Thoracic aorta (tissue), 2 donors: Measurements from ENCODE around the gene ZNF580. TPM values are rescaled to one million over a fixed set of nuclear protein-coding genes. Genes with fewer than 3 reads are reported as not detected.

Experiments
- ATAC-seq: fragments of 150-250 bp; one replicate; pipeline ENCODE4 v1.8.0; 2017; ENCODE audit warnings: low read depth; ENCODE audit not compliant: insufficient number of reproducible peaks, low FRiP score
- DNase-seq: peaks from one replicate; pipeline ENCODE4 v3.0.0-alpha.2; 2020; ENCODE audit warnings: low spot score
- H3K27ac ChIP-seq, 2 donors: fragments of 200-600 bp; sonication (generic); 1 replicate in 1 of 2; 2 replicates in 1 of 2; pipeline ENCODE4 v1.5.1; 2016; ENCODE audit warnings: mild to moderate bottlenecking in 2 of 2, moderate library complexity in 2 of 2
- H3K27me3 ChIP-seq: fragments of 200-600 bp; sonication (generic); replicated peaks from 2 replicates; pipeline ENCODE4 v1.6.0; 2016; ENCODE audit warnings: mild to moderate bottlenecking; ENCODE audit not compliant: insufficient read depth
- H3K36me3 ChIP-seq: fragments of 200-600 bp; sonication (generic); one replicate; pipeline ENCODE4 v1.5.1; 2016
- H3K4me1 ChIP-seq, 2 donors: fragments of 200-600 bp; sonication (generic); 1 replicate in 1 of 2; 2 replicates in 1 of 2; pipeline versions ENCODE4 v1.5.1 to v1.6.0; 2016; ENCODE audit warnings: low read depth in 2 of 2, mild to moderate bottlenecking in 1 of 2; ENCODE audit not compliant: control insufficient read depth in 1 of 2
- H3K4me3 ChIP-seq: fragments of 200-600 bp; sonication (generic); 2 replicates; pipeline ENCODE4 v1.5.1; 2016; ENCODE audit warnings: mild to moderate bottlenecking
- H3K9me3 ChIP-seq: fragments of 200-600 bp; sonication (generic); 2 replicates; pipeline ENCODE4 v1.5.1; 2016
- total RNA-seq, 2 donors: library from RNA; depleted of rRNA; stranded (reverse); fragments of >200 nt; gene quantifications; one replicate each; pipeline versions ENCODE4 v1.1.0 to v1.2.3, GENCODE V29; 2016
- TF ChIP-seq, protein P1 (sequence below): fragments of 200-600 bp; sonication (generic); IDR thresholded peaks from one replicate; pipeline ENCODE4 v1.5.1; 2019; ENCODE audit warnings: antibody characterized with exemption

ZNF580 gene
- total RNA-seq, 2 donors from 2014 or later: 46.0 to 65.5 TPM

DNA sequence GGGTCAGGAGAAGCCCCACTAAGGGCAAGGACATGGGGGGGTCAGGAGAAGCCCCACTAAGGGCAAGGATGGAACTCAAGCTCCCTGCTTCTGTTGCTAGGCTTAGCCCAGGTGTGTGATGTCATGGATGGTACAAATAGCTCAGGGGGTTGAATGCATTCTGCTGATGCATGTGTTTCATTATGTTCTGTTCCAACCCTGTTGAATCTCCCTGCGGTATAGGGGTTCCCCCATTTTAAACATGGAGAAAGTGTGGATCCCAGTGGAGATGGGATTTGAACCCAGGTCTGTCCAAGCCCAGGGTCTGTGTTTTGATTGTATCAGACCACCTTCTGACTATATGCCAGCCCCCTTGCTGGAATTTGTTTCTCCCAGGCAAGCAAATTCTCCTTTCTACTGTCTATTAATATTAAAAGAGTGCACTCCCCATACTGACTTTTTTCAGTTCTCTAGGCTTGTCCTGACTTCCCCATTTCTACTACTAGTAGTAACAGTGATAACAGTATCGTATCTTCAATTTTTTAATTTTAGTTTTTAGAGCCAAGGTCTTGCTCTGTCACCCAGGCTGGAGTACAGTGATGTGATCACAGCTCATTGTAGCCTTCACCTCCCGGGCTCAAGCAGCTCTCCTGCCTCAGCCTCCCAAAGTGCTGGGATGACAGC is 28.7 kb upstream of the ZNF580 start:
- peaks cover 34% of the 10 kb centered on the region for H3K36me3 ChIP-seq

GRCh38 chr19:55613396-55613795 is 27.4 kb upstream of the ZNF580 start:
- Histone ChIP-seq H3K4me1 (no peaks in the 10 kb centered on the region), H3K9me3 (no peaks in the 10 kb centered on the region), H3K27me3 (no peaks in the 10 kb centered on the region), H3K4me3 (no peak overlapping the region), H3K27ac (no peak overlapping the region), H3K36me3 (peaks cover 40% of the 10 kb centered on the region)
- no peak for DNase-seq
- no peak for ATAC-seq
- TF ChIP-seq, protein P1, sequence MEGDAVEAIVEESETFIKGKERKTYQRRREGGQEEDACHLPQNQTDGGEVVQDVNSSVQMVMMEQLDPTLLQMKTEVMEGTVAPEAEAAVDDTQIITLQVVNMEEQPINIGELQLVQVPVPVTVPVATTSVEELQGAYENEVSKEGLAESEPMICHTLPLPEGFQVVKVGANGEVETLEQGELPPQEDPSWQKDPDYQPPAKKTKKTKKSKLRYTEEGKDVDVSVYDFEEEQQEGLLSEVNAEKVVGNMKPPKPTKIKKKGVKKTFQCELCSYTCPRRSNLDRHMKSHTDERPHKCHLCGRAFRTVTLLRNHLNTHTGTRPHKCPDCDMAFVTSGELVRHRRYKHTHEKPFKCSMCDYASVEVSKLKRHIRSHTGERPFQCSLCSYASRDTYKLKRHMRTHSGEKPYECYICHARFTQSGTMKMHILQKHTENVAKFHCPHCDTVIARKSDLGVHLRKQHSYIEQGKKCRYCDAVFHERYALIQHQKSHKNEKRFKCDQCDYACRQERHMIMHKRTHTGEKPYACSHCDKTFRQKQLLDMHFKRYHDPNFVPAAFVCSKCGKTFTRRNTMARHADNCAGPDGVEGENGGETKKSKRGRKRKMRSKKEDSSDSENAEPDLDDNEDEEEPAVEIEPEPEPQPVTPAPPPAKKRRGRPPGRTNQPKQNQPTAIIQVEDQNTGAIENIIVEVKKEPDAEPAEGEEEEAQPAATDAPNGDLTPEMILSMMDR: no peak

More for the DNA sequence above, 28.7 kb upstream of the ZNF580 start:
- H3K4me3 ChIP-seq: no peak overlapping the region
- no peak overlapping the region for H3K27ac ChIP-seq
- H3K9me3 ChIP-seq: no peaks in the 10 kb centered on the region
- no peak for ATAC-seq
- H3K27me3 ChIP-seq: no peaks in the 10 kb centered on the region
- H3K4me1 ChIP-seq: peaks cover under 1 to 1% of the 10 kb centered on the region in 2 donors
- TF ChIP-seq, protein P1: no peak
- DNase-seq: no peak

DNA sequence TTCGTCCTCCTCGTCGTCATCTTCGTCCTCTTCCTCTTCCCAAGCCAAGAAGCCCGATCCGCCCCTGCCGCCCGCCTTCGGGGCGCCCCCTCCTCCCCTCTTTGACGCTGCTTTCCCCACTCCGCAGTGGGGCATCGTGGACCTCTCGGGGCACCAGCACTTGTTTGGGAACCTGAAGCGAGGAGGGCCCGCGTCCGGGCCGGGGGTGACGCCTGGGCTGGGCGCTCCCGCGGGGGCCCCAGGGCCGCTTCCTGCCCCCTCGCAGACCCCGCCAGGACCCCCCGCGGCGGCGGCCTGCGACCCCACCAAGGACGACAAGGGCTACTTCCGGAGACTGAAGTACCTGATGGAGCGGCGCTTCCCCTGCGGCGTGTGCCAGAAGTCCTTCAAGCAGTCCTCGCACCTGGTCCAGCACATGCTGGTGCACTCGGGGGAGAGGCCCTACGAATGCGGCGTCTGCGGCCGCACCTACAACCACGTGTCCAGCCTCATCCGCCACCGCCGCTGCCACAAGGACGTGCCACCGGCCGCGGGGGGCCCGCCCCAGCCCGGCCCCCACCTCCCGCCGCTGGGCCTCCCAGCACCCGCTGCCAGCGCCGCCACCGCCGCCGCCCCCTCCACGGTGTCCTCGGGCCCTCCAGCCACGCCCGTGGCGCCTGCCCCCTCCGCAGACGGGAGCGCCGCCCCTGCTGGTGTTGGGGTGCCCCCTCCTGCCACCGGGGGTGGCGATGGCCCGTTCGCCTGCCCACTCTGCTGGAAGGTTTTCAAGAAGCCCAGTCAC is 26.7 kb upstream of the ZNF580 start:
- H3K36me3 ChIP-seq: peaks cover 40% of the 10 kb centered on the region

GRCh38 chr19:55614711-55615542 is 25.9 kb upstream of the ZNF580 start:
- Histone ChIP-seq H3K27me3 (no peaks in the 10 kb centered on the region), H3K4me3 (no peak overlapping the region), H3K27ac (no peak overlapping the region), H3K9me3 (no peaks in the 10 kb centered on the region), H3K4me1 (no peaks in the 10 kb centered on the region), H3K36me3 (peaks cover 34% of the 10 kb centered on the region)
- TF ChIP-seq, protein P1: no peak
- ATAC-seq (no peak), DNase-seq (no peak)

More for the DNA sequence above, 26.7 kb upstream of the ZNF580 start:
- TF ChIP-seq, protein P1: no peak
- Histone ChIP-seq H3K9me3 (no peaks in the 10 kb centered on the region), H3K27ac (no peak overlapping the region), H3K27me3 (no peaks in the 10 kb centered on the region), H3K4me1 (no peaks in the 10 kb centered on the region), H3K4me3 (no peak overlapping the region)
- no peak for ATAC-seq
- no peak for DNase-seq
